Fibroblast of the conjunctiva (primary cell): ENCODE results near the gene PLAAT3.
"Not testable (repeated sequence)": the region's sequence is repeated elsewhere in the genome, so short reads cannot be mapped to it uniquely, and the experiment has no call there.

Experiments
- DNase-seq: peaks from one replicate; pipeline ENCODE4 v3.0.0-alpha.2; 2010; ENCODE audit warnings: low read depth

The PLAAT3 gene

GRCh38 chr11:63608353-63609345 lies 5.6 kb downstream of the PLAAT3 start:
- no peak for DNase-seq

GRCh38 chr11:63603180-63603518 lies 11.1 kb downstream of the PLAAT3 start:
- DNase-seq, result no peak

GRCh38 chr11:63602290-63603179 lies 11.7 kb downstream of the PLAAT3 start:
- not testable (repeated sequence) for DNase-seq

GRCh38 chr11:63599211-63600122 lies 14.8 kb downstream of the PLAAT3 start:
- no peak for DNase-seq

- no peak for DNase-seq
These were observed 15.7 kb downstream of the PLAAT3 start for GRCh38 chr11:63598556-63598955.

GRCh38 chr11:63595296-63595695 lies 18.9 kb downstream of the PLAAT3 start:
- no peak for DNase-seq

GRCh38 chr11:63592975-63593395 lies 21.2 kb downstream of the PLAAT3 start:
- no peak for DNase-seq

- DNase-seq, result no peak
These were observed 24.0 kb downstream of the PLAAT3 start for GRCh38 chr11:63590024-63590788.

GRCh38 chr11:63589000-63589399 lies 25.2 kb downstream of the PLAAT3 start:
- DNase-seq, result no peak

- no peak for DNase-seq
These were observed 27.6 kb downstream of the PLAAT3 start for GRCh38 chr11:63586451-63587166.

- DNase-seq, result no peak
These were observed 30.9 kb downstream of the PLAAT3 start for GRCh38 chr11:63583357-63583677.

GRCh38 chr11:63581224-63581623 lies 33.0 kb downstream of the PLAAT3 start:
- DNase-seq, result not testable (repeated sequence)

- DNase-seq, result not testable (repeated sequence)
These were observed 35.4 kb downstream of the PLAAT3 start for GRCh38 chr11:63578882-63579281.

- no peak for DNase-seq
These were observed 39.2 kb downstream of the PLAAT3 start for GRCh38 chr11:63574856-63575602.

GRCh38 chr11:63573881-63574855 lies 40.1 kb downstream of the PLAAT3 start:
- peak; percentile 61 for DNase-seq

- no peak for DNase-seq
These were observed 42.1 kb downstream of the PLAAT3 start for GRCh38 chr11:63572026-63572688.

GRCh38 chr11:63569570-63569969 lies 44.7 kb downstream of the PLAAT3 start:
- no peak for DNase-seq
